Measurements from ENCODE around the gene GIMAP6. TPM values are rescaled to one million over a fixed set of nuclear protein-coding genes. Genes with fewer than 3 reads are reported as not detected.
"Not testable (repeated sequence)": the region's sequence is repeated elsewhere in the genome, so short reads cannot be mapped to it uniquely, and the experiment has no call there.

GIMAP6 gene
- total and polyA plus RNA-seq, 2 experiments from 2014 or later, result not detected

GRCh38 chr7:150675714-150676113 is 43.5 kb upstream of the GIMAP6 start:
- no peak overlapping the region for H3K27ac ChIP-seq
- no peaks in the 10 kb centered on the region for H3K4me1 ChIP-seq (ENCODE audit: insufficient read depth)
- H3K27me3 ChIP-seq (replicated peaks; ENCODE audit: insufficient read depth), result no peaks in the 10 kb centered on the region
- no peak for TF ChIP-seq EZH2phosphoT487 (IDR thresholded peaks at IDR 0.05; ENCODE audit: insufficient read depth, low read depth)
- TF ChIP-seq EZH2 (IDR thresholded peaks at IDR 0.05; ENCODE audit: insufficient read depth, poor library complexity, severe bottlenecking), result no peak
- H3K9me3 ChIP-seq (ENCODE audit: low read depth), result no peaks in the 10 kb centered on the region
- no peak overlapping the region for H3K4me2 ChIP-seq (ENCODE audit: unreplicated experiment)
- 38 to 45% methylated on average over 2 of the region's 2 CpGs for WGBS, 2 experiments (ENCODE audit: low coverage in 1 of 2, low lambda C conversion rate in 2 of 2, missing lambda C conversion rate in 2 of 2)
- H3F3A ChIP-seq (ENCODE audit: insufficient read depth), result no peaks in the 10 kb centered on the region
- H3K36me3 ChIP-seq (ENCODE audit: low read depth), result no peaks in the 10 kb centered on the region
- no peaks in the 10 kb centered on the region for H4K20me1 ChIP-seq (ENCODE audit: insufficient read depth)
- no peak for DNase-seq
- no peaks in the 10 kb centered on the region for H3K9me2 ChIP-seq (ENCODE audit: insufficient read depth)
- in situ Hi-C loops (cut with MboI), result no loop called here
- H3K4me3 ChIP-seq, result no peak overlapping the region
- no peaks in the 10 kb centered on the region for H3K79me2 ChIP-seq (ENCODE audit: insufficient read depth)
- no peak overlapping the region for H2AFZ ChIP-seq
- no peak overlapping the region for H3K9ac ChIP-seq

- H3K9ac ChIP-seq; H2AFZ ChIP-seq; H3K4me2 ChIP-seq (ENCODE audit: unreplicated experiment); H3K27ac ChIP-seq; H3K36me3 ChIP-seq (ENCODE audit: low read depth); H4K20me1 ChIP-seq (ENCODE audit: insufficient read depth); H3K27me3 ChIP-seq (replicated peaks; ENCODE audit: insufficient read depth); H3K9me3 ChIP-seq (ENCODE audit: low read depth); DNase-seq; in situ Hi-C loops (cut with MboI); H3K9me2 ChIP-seq (ENCODE audit: insufficient read depth); H3F3A ChIP-seq (ENCODE audit: insufficient read depth); H3K4me1 ChIP-seq (ENCODE audit: insufficient read depth); H3K4me3 ChIP-seq; H3K79me2 ChIP-seq (ENCODE audit: insufficient read depth): not testable (repeated sequence)
- WGBS, 2 experiments (ENCODE audit: low coverage in 1 of 2, low lambda C conversion rate in 2 of 2, missing lambda C conversion rate in 2 of 2), result 16 to 23% methylated on average over 7 of the region's 7 CpGs
Observed at GRCh38 chr7:150671798-150672585, 39.8 kb upstream of the GIMAP6 start.

GRCh38 chr7:150668977-150669376 is 36.8 kb upstream of the GIMAP6 start:
- no peak for DNase-seq
- H3K79me2 ChIP-seq (ENCODE audit: insufficient read depth), result no peaks in the 10 kb centered on the region
- H3K4me2 ChIP-seq (ENCODE audit: unreplicated experiment), result no peak overlapping the region
- H3K4me3 ChIP-seq, result no peak overlapping the region
- no peaks in the 10 kb centered on the region for H3K27me3 ChIP-seq (replicated peaks; ENCODE audit: insufficient read depth)
- H3K27ac ChIP-seq, result no peak overlapping the region
- no peaks in the 10 kb centered on the region for H3F3A ChIP-seq (ENCODE audit: insufficient read depth)
- H3K9ac ChIP-seq, result no peak overlapping the region
- no peak overlapping the region for H2AFZ ChIP-seq
- H3K36me3 ChIP-seq (ENCODE audit: low read depth), result no peaks in the 10 kb centered on the region
- in situ Hi-C loops (cut with MboI), result no loop called here
- TF ChIP-seq EZH2 (IDR thresholded peaks at IDR 0.05; ENCODE audit: insufficient read depth, poor library complexity, severe bottlenecking) (no peak), EZH2phosphoT487 (IDR thresholded peaks at IDR 0.05; ENCODE audit: insufficient read depth, low read depth) (no peak)
- H3K9me2 ChIP-seq (ENCODE audit: insufficient read depth), result no peaks in the 10 kb centered on the region
- H3K9me3 ChIP-seq (ENCODE audit: low read depth), result no peaks in the 10 kb centered on the region
- no peaks in the 10 kb centered on the region for H3K4me1 ChIP-seq (ENCODE audit: insufficient read depth)
- H4K20me1 ChIP-seq (ENCODE audit: insufficient read depth), result no peaks in the 10 kb centered on the region

GRCh38 chr7:150668472-150668911 is 36.3 kb upstream of the GIMAP6 start:
- Histone ChIP-seq H3K4me2 (ENCODE audit: unreplicated experiment) (no peak overlapping the region), H3F3A (ENCODE audit: insufficient read depth) (no peaks in the 10 kb centered on the region), H3K4me1 (ENCODE audit: insufficient read depth) (no peaks in the 10 kb centered on the region), H3K9ac (no peak overlapping the region), H3K27me3 (replicated peaks; ENCODE audit: insufficient read depth) (no peaks in the 10 kb centered on the region), H2AFZ (no peak overlapping the region), H3K36me3 (ENCODE audit: low read depth) (no peaks in the 10 kb centered on the region), H3K4me3 (no peak overlapping the region), H3K79me2 (ENCODE audit: insufficient read depth) (no peaks in the 10 kb centered on the region), H4K20me1 (ENCODE audit: insufficient read depth) (no peaks in the 10 kb centered on the region), H3K9me3 (ENCODE audit: low read depth) (no peaks in the 10 kb centered on the region), H3K9me2 (ENCODE audit: insufficient read depth) (no peaks in the 10 kb centered on the region), H3K27ac (no peak overlapping the region)
- 0% methylated on average over 1 of the region's 1 CpG for WGBS, 2 experiments (ENCODE audit: low coverage in 1 of 2, low lambda C conversion rate in 2 of 2, missing lambda C conversion rate in 2 of 2)
- in situ Hi-C loops (cut with MboI), result no loop called here
- no peak for TF ChIP-seq EZH2 (IDR thresholded peaks at IDR 0.05; ENCODE audit: insufficient read depth, poor library complexity, severe bottlenecking)
- no peak for TF ChIP-seq EZH2phosphoT487 (IDR thresholded peaks at IDR 0.05; ENCODE audit: insufficient read depth, low read depth)
- DNase-seq, result no peak

- no peaks in the 10 kb centered on the region for H3K36me3 ChIP-seq (ENCODE audit: low read depth)
- H3K9ac ChIP-seq, result no peak overlapping the region
- H3K9me3 ChIP-seq (ENCODE audit: low read depth), result no peaks in the 10 kb centered on the region
- no peak overlapping the region for H3K27ac ChIP-seq
- H3K4me3 ChIP-seq, result no peak overlapping the region
- TF ChIP-seq EZH2 (IDR thresholded peaks at IDR 0.05; ENCODE audit: insufficient read depth, poor library complexity, severe bottlenecking) (no peak), EZH2phosphoT487 (IDR thresholded peaks at IDR 0.05; ENCODE audit: insufficient read depth, low read depth) (no peak)
- in situ Hi-C loops (cut with MboI), result no loop called here
- no peaks in the 10 kb centered on the region for H3K79me2 ChIP-seq (ENCODE audit: insufficient read depth)
- no peaks in the 10 kb centered on the region for H3K4me1 ChIP-seq (ENCODE audit: insufficient read depth)
- H3F3A ChIP-seq (ENCODE audit: insufficient read depth), result no peaks in the 10 kb centered on the region
- no peaks in the 10 kb centered on the region for H4K20me1 ChIP-seq (ENCODE audit: insufficient read depth)
- H2AFZ ChIP-seq, result no peak overlapping the region
- DNase-seq, result no peak
- H3K4me2 ChIP-seq (ENCODE audit: unreplicated experiment), result no peak overlapping the region
- no peaks in the 10 kb centered on the region for H3K9me2 ChIP-seq (ENCODE audit: insufficient read depth)
- no peaks in the 10 kb centered on the region for H3K27me3 ChIP-seq (replicated peaks; ENCODE audit: insufficient read depth)
Observed at GRCh38 chr7:150666412-150666811, 34.2 kb upstream of the GIMAP6 start.

Measured in GM23248 (cell line).